Fibroblast of mammary gland (primary cell): ENCODE results near the gene PKMYT1.
A peak's percentile ranks its signal among the peaks of the same experiment; 100 is the strongest.

Experiments used
- DNase-seq: peaks from one replicate; pipeline ENCODE4 v3.0.0-alpha.2; 2010; ENCODE audit warnings: low read depth
- H3K4me3 ChIP-seq: 2 replicates; pipeline ENCODE4 v1.5.1; 2011; ENCODE audit warnings: low read depth, mild to moderate bottlenecking, low read length, moderate library complexity; ENCODE audit not compliant: control insufficient read depth
- TF ChIP-seq, protein P1 (sequence below): conservative IDR thresholded peaks from 2 replicates; pipeline ENCODE4 v1.5.1; 2011; ENCODE audit warnings: low read depth, low read length, inconsistent platforms; ENCODE audit not compliant: control insufficient read depth, insufficient read depth

The PKMYT1 gene

DNA sequence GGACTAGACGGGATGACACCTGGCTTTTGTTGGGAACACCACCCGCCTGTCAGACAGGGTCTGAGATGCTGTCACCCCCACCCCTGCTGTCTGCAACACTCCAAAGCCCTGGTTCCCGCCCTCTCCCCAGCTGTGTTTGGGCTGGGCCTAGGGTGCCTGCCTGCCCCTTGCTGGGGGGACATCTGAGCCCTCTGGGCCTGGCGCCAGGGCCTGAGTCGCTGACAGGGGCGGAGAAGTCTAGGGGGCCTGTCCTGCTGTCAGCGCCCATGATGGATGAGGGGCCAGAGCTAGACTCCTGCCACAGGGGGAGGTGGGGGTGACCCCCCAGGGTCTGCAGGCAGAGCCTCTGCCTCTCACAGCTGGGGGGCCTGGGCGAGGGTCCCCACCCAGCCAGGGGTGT is 7.6 kb upstream of the PKMYT1 start:
- DNase-seq: no peak
- H3K4me3 ChIP-seq: no peak overlapping the region
- TF ChIP-seq, protein P1, sequence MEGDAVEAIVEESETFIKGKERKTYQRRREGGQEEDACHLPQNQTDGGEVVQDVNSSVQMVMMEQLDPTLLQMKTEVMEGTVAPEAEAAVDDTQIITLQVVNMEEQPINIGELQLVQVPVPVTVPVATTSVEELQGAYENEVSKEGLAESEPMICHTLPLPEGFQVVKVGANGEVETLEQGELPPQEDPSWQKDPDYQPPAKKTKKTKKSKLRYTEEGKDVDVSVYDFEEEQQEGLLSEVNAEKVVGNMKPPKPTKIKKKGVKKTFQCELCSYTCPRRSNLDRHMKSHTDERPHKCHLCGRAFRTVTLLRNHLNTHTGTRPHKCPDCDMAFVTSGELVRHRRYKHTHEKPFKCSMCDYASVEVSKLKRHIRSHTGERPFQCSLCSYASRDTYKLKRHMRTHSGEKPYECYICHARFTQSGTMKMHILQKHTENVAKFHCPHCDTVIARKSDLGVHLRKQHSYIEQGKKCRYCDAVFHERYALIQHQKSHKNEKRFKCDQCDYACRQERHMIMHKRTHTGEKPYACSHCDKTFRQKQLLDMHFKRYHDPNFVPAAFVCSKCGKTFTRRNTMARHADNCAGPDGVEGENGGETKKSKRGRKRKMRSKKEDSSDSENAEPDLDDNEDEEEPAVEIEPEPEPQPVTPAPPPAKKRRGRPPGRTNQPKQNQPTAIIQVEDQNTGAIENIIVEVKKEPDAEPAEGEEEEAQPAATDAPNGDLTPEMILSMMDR: no peak

DNA sequence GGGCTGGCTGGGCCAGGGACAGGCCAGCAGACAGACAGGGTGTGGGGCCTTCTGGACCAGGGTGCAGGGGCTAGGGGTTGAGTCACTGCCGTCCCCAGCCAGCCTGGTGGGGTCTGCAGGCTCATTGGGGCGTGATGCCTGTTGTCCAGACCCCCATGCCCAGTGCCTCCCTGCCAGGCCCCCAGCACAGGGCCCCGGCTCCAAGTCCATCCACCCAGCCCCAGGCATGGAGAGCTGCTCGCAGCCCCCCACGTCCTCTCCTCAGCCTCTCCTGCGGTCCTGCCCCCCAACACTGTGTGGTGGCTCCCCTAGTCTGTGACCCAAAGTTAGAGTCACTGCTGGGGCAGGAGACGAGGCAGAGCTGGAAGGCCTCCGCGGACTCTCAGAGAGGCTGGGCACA is 7.0 kb upstream of the PKMYT1 start:
- TF ChIP-seq, protein P1: no peak
- DNase-seq: no peak
- H3K4me3 ChIP-seq: no peak overlapping the region

DNA sequence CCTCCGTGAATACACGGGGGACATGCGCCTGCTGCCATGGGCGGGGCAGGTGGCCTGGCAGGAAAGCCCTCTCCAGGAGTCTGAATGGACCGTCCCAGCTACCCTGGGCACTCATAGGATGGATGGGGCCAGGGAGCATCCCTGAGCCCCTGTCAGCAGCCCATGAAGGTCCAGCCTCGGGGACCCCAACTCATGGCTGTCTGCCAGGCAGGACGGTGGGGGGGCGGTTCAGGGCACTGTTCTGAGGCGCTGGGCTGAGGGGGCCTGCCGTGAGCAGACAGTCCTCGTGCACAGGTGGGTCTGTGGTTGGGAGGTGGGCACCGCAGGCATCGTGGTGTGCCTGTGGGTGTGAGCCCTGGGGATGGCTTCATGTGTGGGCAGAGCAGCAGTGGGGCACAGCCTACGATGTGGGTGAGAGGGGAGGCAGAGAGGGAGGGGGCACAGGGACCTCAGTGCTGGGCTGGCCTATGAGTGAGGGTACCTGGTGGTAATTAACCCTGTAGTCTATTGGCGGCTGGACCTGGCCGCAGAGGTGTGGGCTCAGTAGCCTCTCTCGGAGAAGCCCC is 6.5 kb upstream of the PKMYT1 start:
- TF ChIP-seq, protein P1: no peak
- DNase-seq: no peak
- no peak overlapping the region for H3K4me3 ChIP-seq

DNA sequence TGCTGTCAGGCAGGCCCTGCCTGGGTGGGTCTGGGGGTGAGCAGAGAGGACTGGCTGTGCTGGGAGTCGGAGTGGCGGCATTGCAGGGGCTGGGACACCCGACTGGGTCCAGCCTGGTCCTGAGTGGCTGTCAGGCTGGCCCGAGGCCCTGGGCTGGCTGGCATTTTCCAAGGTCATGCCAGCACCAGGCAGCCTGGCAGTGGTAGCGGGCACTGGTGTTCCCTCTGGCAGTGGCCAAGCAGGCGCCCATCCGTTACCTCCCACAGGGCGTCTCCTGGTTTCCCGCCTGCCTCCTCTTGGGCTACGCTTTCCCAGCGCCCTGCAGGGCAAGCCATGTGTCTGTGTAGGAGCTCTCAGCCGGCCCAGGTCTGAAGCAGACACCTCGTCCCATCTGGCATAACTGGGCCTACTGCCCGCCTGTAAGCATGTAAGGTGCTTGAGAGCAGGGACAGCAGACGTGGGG is 5.7 kb upstream of the PKMYT1 start:
- no peak for DNase-seq
- no peak overlapping the region for H3K4me3 ChIP-seq
- TF ChIP-seq, protein P1: no peak

DNA sequence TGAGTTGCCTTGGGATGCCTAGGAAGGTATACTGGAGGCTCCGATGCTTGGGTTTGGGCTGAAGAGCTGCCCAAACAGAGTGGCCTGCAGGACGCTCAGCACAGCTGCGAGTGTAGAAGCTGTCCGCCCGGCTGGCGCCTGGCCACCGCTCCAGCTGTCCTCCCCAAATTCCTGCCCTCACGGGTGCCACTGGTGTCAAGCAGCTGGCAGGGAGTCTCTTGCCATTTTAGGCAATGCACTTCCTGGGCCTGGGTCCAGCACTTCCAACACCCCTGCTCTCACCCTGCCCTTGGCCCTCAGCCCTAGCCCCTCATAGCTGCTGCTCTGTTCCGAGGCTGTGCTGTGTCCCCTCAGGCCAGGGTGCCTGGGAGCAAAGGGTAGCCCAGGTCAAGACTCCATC is 5.2 kb upstream of the PKMYT1 start:
- no peak overlapping the region for H3K4me3 ChIP-seq
- TF ChIP-seq, protein P1: no peak
- no peak for DNase-seq

DNA sequence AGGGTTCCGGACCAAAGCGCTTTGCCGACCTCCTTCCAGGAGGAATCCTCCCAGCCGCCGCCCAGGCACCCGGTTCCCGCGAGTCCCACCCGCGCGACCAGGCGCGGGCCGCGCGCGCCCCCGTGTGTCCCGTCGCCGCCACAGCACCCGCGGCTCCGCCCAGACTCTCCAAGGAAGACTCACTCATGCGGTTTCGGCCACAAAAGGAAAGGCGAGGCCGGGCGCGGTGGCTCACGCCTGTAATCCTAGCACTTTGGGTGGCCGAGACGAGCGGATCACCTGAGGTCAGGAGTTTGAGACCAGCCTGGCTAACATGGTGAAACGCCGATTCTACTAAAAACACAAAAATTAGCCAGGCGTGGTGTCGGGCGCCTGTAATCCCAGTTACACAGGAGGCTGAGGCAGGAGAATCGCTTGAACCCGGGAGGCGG is 3.5 kb upstream of the PKMYT1 start:
- DNase-seq: peak; percentile 75
- H3K4me3 ChIP-seq: peak overlapping the region; percentile 29
- TF ChIP-seq, protein P1: peak; percentile 28

DNA sequence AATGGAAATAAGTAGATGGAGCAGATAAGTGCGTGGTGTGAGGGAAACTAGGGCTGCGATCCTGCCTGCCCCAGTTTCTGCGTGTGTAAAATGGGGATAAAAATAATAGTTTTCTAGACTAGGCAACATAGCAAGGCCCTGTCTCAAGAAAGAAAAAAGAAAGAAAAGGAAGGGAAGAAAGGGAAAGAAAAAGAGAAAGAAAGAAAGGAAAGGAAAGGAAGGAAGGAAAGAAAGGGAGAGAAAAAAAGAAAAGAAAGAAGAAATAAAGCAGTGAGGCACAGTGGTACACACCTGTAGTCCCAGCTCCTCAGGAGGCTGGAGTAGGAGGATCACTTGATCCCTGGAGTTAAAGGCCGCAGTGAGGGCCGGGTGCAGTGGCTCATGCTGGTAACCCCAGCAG is 2.2 kb upstream of the PKMYT1 start:
- TF ChIP-seq, protein P1: no peak
- DNase-seq: no peak
- H3K4me3 ChIP-seq: no peak overlapping the region
